PFSK-1 (cell line): ENCODE results near the gene PTTG1IP.

ENCODE experiments used
- FOXP2 ChIP-seq: optimal IDR thresholded peaks from 2 replicates; pipeline ENCODE3; 2011; ENCODE audit warnings: borderline replicate concordance, control low read depth, inconsistent platforms; ENCODE audit not compliant: insufficient read depth; ENCODE audit errors: extremely low read length, extremely low read depth
- POLR2AphosphoS5 ChIP-seq: IDR thresholded peaks from 2 replicates; pipeline ENCODE4 v1.6.1; 2012; ENCODE audit warnings: low read depth, mild to moderate bottlenecking, control low read depth, low read length, moderate library complexity
- REST ChIP-seq, 2 experiments: IDR thresholded peaks; 2 replicates each; pipeline versions ENCODE4 v1.6.1 to v1.8.0; 2011 to 2012; ENCODE audit warnings: low read depth in 2 of 2, low read length in 2 of 2, control low read depth in 1 of 2, inconsistent platforms in 1 of 2, mild to moderate bottlenecking in 1 of 2, moderate library complexity in 1 of 2; ENCODE audit not compliant: insufficient read depth in 1 of 2
- SIN3A ChIP-seq: IDR thresholded peaks from 2 replicates; pipeline ENCODE4 v1.6.1; 2012; ENCODE audit warnings: mild to moderate bottlenecking, low read length, moderate library complexity, borderline replicate concordance; ENCODE audit not compliant: insufficient read depth
- TAF1 ChIP-seq: IDR thresholded peaks from 2 replicates; pipeline ENCODE4 v1.6.1; 2012; ENCODE audit warnings: low read length, control low read depth, borderline replicate concordance; ENCODE audit not compliant: insufficient read depth

The PTTG1IP gene

DNA sequence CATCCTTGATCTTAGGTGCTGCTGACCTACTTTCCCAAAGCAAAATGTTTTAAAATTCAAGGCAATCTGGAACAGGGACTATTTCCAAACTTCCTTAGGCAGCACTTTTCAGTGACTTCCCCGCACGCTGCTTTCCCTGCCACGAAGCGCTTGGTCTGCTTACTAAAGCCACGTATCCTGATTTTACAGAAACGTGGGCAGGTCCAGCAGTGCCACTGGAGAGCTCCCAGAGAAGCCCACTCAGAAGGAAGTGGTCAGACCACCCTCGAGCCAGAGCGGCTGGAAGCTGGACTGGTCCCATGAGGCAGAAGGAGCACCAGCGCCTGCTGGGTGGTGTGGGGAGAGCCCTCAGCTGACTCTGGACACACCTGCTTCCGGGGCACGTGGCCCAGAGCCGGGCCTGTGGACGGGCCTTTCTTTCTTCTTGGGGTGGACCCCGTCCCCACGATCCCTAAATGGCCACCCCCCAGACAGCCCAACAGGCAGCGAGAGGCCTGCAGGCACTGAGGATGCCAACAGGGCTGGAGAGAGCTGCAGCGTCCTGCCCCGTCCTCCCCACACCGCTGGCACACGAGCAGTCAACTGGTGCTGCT is 23.2 kb downstream of the PTTG1IP start:
- TF ChIP-seq TAF1 (no peak), SIN3A (no peak), FOXP2 (no peak), POLR2AphosphoS5 (no peak), REST (IDR thresholded peaks at IDR 0.05; ENCODE audit: insufficient read depth in 1 of 2, low read depth in 2 of 2, low read length in 2 of 2) (no peak)

GRCh38 chr21:44849616-44850130 is 23.8 kb downstream of the PTTG1IP start:
- TF ChIP-seq SIN3A (no peak), TAF1 (no peak), FOXP2 (no peak), POLR2AphosphoS5 (no peak), REST (IDR thresholded peaks at IDR 0.05; ENCODE audit: insufficient read depth in 1 of 2, low read depth in 2 of 2, low read length in 2 of 2) (no peak)

GRCh38 chr21:44848821-44849521 is 24.5 kb downstream of the PTTG1IP start:
- no peak for TF ChIP-seq REST (IDR thresholded peaks at IDR 0.05; ENCODE audit: insufficient read depth in 1 of 2, low read depth in 2 of 2, low read length in 2 of 2)
- no peak for TF ChIP-seq FOXP2
- TF ChIP-seq POLR2AphosphoS5 = no peak
- TF ChIP-seq TAF1 = no peak
- no peak for TF ChIP-seq SIN3A

GRCh38 chr21:44847261-44848056 is 26.0 kb downstream of the PTTG1IP start:
- TF ChIP-seq REST (IDR thresholded peaks at IDR 0.05; ENCODE audit: insufficient read depth in 1 of 2, low read depth in 2 of 2, low read length in 2 of 2) (no peak), SIN3A (no peak), FOXP2 (no peak)
